OCI-LY7 (cell line): ENCODE results near the gene CAV1. TPM values are rescaled to one million over a fixed set of nuclear protein-coding genes. Genes with fewer than 3 reads are reported as not detected.

Experiments used
- BruUV-seq: library from RNA; stranded (reverse); fragments of 400-500 nt; replicated peaks from 2 replicates; lab custom pipeline; 2021; lab: Mats Ljungman, UMichigan
- CTCF ChIA-PET: fragments of 300-600 bp; sonication (Branson Sonifier 250); formaldehyde crosslinking; loops from one replicate; lab custom pipeline; 2022; ENCODE audit warnings: antibody characterized with exemption; ENCODE audit not compliant: unreplicated experiment; lab: Charles Lee
- POLR2A ChIA-PET: fragments of 300-600 bp; sonication (Branson Sonifier 250); formaldehyde crosslinking; loops from one replicate; lab custom pipeline; 2022; ENCODE audit warnings: antibody characterized with exemption; lab: Charles Lee
- DNase-seq: peaks from one replicate; pipeline ENCODE4 v3.0.0-alpha.2; 2015; ENCODE audit warnings: low spot score
- H2AFZ ChIP-seq: fragments of 200-600 bp; sonication (generic), shearing (Covaris generic); 2 replicates; pipeline ENCODE4 v1.6.1; 2014; ENCODE audit warnings: mild to moderate bottlenecking, antibody characterized with exemption, low read length, moderate library complexity
- H3K27ac ChIP-seq: fragments of 200-600 bp; sonication (generic); 2 replicates; pipeline ENCODE4 v1.5.1; 2014; ENCODE audit warnings: mixed run types, low read depth, mild to moderate bottlenecking, moderate library complexity, low read length, inconsistent platforms; ENCODE audit not compliant: poor library complexity, severe bottlenecking
- H3K36me3 ChIP-seq: fragments of 200-600 bp; sonication (generic); 2 replicates; pipeline ENCODE4 v1.6.1; 2014; ENCODE audit warnings: mild to moderate bottlenecking, antibody characterized with exemption, low read length, moderate library complexity, mixed read lengths; ENCODE audit not compliant: insufficient read depth
- H3K4me1 ChIP-seq: fragments of 200-600 bp; sonication (generic); 2 replicates; pipeline ENCODE4 v1.5.1; 2014; ENCODE audit warnings: mild to moderate bottlenecking, low read length; ENCODE audit not compliant: insufficient read depth, poor library complexity, severe bottlenecking
- H3K4me2 ChIP-seq: fragments of 200-600 bp; sonication (generic); 2 replicates; pipeline ENCODE4 v1.6.1; 2014; ENCODE audit warnings: mild to moderate bottlenecking, low read length
- H3K4me3 ChIP-seq: fragments of 200-600 bp; sonication (generic); 2 replicates; pipeline ENCODE4 v1.5.1; 2014; ENCODE audit warnings: mild to moderate bottlenecking, low read depth, low read length; ENCODE audit not compliant: poor library complexity, severe bottlenecking
- H3K79me2 ChIP-seq: fragments of 200-600 bp; sonication (generic); 2 replicates; pipeline ENCODE4 v1.6.1; 2016; ENCODE audit warnings: low read depth, mild to moderate bottlenecking, low read length, moderate library complexity, mixed read lengths; ENCODE audit not compliant: insufficient read depth
- H3K9me2 ChIP-seq: fragments of 200-600 bp; sonication (generic); 2 replicates; pipeline ENCODE4 v1.6.1; 2016; ENCODE audit warnings: mild to moderate bottlenecking, low read length, mixed read lengths; ENCODE audit not compliant: insufficient read depth
- H3K9me3 ChIP-seq: fragments of 200-600 bp; sonication (generic); 2 replicates; pipeline ENCODE4 v1.6.1; 2014; ENCODE audit warnings: mild to moderate bottlenecking, mixed run types, low read length, mixed read lengths
- H4K20me1 ChIP-seq: fragments of 200-600 bp; sonication (generic); 2 replicates; pipeline ENCODE4 v1.6.1; 2014; ENCODE audit warnings: mild to moderate bottlenecking, antibody characterized with exemption, low read length, moderate library complexity, mixed read lengths; ENCODE audit not compliant: insufficient read depth
- EZH2phosphoT487 ChIP-seq: fragments of 200-600 bp; sonication (generic); IDR thresholded peaks from 2 replicates; pipeline ENCODE4 v1.6.1; 2018; ENCODE audit warnings: low read depth, borderline replicate concordance, mild to moderate bottlenecking, mixed run types, antibody characterized with exemption, low read length, moderate library complexity, mixed read lengths
- intact Hi-C: fragments of 100-400 bp; cut with micrococcal nuclease; formaldehyde crosslinking; loops from one replicate; pipeline ENCODE4 v1.10.0; 2022; ENCODE audit not compliant: unreplicated experiment
- total RNA-seq, 2 experiments: library from RNA; depleted of rRNA in 1 of 2; stranded (reverse); fragments of >200 nt in 1 of 2; shearing (Covaris generic) in 1 of 2; gene quantifications; 2 replicates each; pipeline ENCODE4 v1.2.3, GENCODE V29; 2014 to 2022
- TF ChIP-seq, protein P1 (sequence below): fragments of 200-600 bp; sonication (generic); conservative IDR thresholded peaks from 2 replicates; pipeline ENCODE4 v1.5.1; 2014; ENCODE audit warnings: mild to moderate bottlenecking, antibody characterized with exemption, low read length, moderate library complexity, mixed read lengths

CAV1 gene
- total RNA-seq, 2 experiments from 2014 or later, result not detected

DNA sequence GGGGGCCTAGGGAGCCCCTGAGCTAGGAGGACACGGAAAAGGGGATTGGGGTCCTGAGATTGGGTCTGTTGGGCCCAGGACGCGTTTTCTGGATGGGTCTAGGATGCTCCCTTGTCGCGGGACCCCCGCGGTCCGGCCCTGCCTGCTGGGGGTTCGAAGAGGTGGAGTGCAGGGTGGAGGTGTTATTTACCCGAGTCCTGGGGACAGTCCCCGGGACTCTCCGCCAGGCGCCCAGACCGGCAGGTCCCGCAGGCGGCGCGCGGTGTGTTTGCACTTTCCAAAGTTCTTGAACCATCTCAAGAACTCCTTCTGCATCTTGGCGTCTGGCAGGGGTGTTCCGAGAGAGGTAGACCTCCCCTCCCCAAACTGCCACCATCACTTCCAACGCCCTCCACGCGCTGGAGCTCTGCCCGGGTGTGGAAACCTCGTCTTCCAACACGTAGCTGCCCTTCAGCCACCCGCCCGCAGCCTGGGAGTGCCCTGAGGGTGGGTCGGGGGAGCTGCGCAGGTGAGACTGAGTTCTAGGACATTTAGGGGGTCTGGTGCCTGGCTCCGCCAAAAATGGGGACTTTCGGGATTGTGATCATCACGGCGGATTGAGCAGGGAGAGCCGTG lies 569 bp downstream of the CAV1 start:
- peak overlapping the region; percentile 24 for H3K4me3 ChIP-seq
- POLR2A ChIA-PET, result no interaction called here
- CTCF ChIA-PET, result no interaction called here
- H3K36me3 ChIP-seq, result no peaks in the 10 kb centered on the region
- BruUV-seq, result no TSS peak
- intact Hi-C loops, result no loop called here
- no peak for DNase-seq
- no peaks in the 10 kb centered on the region for H3K9me2 ChIP-seq
- H3K4me2 ChIP-seq, result peak overlapping the region; percentile 59; the same call in 1 of the 2 replicates
- H3K27ac ChIP-seq, result no peak overlapping the region
- no peaks in the 10 kb centered on the region for H3K79me2 ChIP-seq
- TF ChIP-seq EZH2phosphoT487, result no peak
- TF ChIP-seq, protein P1, sequence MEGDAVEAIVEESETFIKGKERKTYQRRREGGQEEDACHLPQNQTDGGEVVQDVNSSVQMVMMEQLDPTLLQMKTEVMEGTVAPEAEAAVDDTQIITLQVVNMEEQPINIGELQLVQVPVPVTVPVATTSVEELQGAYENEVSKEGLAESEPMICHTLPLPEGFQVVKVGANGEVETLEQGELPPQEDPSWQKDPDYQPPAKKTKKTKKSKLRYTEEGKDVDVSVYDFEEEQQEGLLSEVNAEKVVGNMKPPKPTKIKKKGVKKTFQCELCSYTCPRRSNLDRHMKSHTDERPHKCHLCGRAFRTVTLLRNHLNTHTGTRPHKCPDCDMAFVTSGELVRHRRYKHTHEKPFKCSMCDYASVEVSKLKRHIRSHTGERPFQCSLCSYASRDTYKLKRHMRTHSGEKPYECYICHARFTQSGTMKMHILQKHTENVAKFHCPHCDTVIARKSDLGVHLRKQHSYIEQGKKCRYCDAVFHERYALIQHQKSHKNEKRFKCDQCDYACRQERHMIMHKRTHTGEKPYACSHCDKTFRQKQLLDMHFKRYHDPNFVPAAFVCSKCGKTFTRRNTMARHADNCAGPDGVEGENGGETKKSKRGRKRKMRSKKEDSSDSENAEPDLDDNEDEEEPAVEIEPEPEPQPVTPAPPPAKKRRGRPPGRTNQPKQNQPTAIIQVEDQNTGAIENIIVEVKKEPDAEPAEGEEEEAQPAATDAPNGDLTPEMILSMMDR, result no peak
- no peak overlapping the region for H2AFZ ChIP-seq
- no peaks in the 10 kb centered on the region for H3K9me3 ChIP-seq
- no peaks in the 10 kb centered on the region for H3K4me1 ChIP-seq
- no peaks in the 10 kb centered on the region for H4K20me1 ChIP-seq

DNA sequence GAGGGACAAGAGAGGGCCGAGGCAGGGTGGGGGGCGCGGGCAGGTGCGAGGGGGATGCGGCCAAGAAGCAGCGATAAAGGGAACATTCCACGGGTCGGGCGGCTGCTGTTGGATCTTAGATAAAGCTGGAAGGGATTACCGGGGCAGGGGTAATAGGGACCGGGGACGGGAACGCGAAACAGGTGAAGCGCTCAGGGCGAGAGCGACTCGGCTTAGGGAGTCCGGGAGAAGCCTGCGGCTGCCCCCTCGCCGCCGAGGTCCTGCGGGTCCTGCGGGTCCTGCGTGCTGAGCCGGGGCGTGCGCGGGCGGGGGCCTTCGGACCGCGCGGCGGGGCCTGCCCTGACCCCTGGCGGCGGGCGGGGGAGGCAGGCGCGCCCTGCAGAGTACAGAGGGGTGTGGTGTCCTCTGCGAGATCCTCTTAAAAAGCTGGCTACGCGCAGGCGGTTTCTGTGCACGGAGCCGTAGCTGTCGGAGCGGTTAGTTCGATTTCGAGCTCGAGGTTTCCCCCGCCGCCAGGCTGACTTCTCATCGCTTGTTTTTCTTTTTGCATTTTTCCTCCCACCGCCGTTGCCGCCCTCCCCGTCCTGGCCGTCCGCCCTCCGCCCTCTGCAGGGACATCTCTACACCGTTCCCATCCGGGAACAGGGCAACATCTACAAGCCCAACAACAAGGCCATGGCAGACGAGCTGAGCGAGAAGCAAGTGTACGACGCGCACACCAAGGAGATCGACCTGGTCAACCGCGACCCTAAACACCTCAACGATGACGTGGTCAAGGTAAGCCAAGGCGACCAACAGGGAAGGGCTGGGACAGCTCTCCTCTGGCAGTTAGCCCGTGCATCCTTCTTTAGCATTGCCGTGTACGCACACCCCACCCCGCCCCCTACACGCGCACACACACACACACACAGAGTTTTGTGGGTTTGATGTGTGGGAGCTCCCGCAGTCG lies 1.4 kb downstream of the CAV1 start:
- TF ChIP-seq, protein P1, result peak; percentile 70
- 0 out of 2 replicates have a peak, but pooled peaks have one; percentile 51 for TF ChIP-seq EZH2phosphoT487
- H3K27ac ChIP-seq, result no peak overlapping the region
- DNase-seq, result peak; percentile 13
- H3K4me2 ChIP-seq, result peak overlapping the region; percentile 59; the same call in 1 of the 2 replicates
- H3K4me3 ChIP-seq, result peak overlapping the region; percentile 24
- H3K9me2 ChIP-seq, result no peaks in the 10 kb centered on the region
- ChIA-PET CTCF (no interaction called here), POLR2A (no interaction called here)
- H3K4me1 ChIP-seq, result no peaks in the 10 kb centered on the region
- H3K9me3 ChIP-seq, result no peaks in the 10 kb centered on the region
- intact Hi-C loops, result no loop called here
- H3K36me3 ChIP-seq, result no peaks in the 10 kb centered on the region
- BruUV-seq, result no TSS peak
- no peak overlapping the region for H2AFZ ChIP-seq
- no peaks in the 10 kb centered on the region for H3K79me2 ChIP-seq
- no peaks in the 10 kb centered on the region for H4K20me1 ChIP-seq
